NCI-H2081 treated with DMSO at 0.1 percent for 48 hours (cell line): ENCODE results near the gene SLC30A5.
"Not testable (repeated sequence)": the region's sequence is repeated elsewhere in the genome, so short reads cannot be mapped to it uniquely, and the experiment has no call there.

Source experiments
- DNase-seq: peaks from one replicate; lab custom pipeline; 2025; lab: John Stamatoyannopoulos, UW

SLC30A5 gene

DNA sequence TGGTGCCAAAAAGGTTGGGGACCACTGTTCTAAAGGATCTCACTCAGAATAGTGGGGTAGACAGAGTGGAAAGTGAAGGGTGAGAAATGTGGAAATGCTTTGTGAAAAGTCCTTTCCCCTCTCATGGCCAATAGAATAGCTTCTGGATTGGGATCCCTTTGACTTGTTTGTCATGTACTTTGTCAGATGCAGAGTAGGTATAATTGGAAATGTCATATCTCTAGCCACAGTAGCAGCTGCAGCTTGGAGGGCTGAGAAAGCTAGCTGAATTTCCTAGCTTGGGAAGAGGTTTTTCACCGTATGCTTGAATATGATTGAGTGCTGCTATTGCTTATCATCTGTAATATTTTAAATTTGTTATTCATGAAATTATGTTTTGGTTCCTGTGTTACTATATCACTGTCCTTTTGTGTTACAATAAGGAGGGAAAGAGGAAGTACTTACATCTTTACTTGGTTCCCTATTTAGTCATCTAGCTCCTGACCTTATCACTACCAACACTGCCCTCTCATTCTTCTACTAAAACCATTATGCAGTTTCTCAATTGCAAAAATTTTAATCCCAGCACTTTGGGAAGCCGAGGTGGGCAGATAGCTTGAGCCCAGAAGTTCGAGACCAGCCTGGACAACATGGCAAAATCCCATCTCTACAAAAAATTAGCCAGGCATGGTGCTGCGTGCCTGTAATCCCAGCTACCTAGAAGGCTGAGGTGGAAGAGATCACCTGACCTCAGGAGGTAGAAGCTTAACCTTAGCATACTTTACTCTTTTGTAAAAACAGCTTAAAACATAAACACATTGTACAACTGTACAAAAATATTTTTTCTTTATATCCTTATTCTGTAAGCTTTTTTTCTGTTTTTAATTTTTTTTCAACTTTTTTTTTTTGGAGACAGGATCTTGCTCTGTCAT, 12.4 kb downstream of the SLC30A5 start:
- DNase-seq: no peak

DNA sequence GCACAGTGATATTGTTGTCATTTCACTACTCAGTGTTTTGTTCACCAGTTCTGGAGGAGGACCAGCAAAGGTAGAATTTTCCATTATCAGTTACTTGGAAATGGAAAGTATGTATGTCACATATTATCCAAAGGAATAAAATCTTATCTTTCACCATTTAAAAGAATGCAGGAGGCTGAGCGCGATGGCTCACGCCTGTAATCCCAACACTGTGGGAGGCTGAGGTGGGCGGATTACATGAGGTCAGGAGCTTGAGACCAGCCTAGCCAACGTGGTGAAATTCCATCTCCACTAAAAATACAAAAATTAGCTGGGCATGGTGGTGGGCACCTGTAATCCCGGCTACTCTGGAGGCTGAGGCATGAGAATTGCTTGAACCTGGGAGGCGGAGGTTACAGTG, 14.6 kb downstream of the SLC30A5 start:
- not testable (repeated sequence) for DNase-seq

DNA sequence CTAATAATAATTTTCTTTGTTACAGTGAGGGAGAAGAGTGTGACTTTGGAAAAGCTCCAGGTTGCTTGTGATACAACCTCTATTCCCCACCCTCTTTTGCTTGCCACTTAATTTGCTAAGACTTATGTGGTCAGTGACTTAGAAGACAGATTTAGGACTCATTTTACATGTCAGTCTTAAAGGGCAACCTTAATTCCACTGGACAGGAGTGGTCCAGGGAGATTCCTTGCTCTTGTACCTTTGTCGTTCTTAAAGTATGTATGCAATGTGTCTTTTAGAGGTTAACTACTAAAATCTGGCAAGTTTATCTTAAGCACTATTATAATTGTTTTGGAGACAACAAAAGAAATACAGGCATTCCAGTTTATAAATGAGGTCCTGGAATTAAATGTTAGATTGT, 20.0 kb downstream of the SLC30A5 start:
- no peak for DNase-seq

DNA sequence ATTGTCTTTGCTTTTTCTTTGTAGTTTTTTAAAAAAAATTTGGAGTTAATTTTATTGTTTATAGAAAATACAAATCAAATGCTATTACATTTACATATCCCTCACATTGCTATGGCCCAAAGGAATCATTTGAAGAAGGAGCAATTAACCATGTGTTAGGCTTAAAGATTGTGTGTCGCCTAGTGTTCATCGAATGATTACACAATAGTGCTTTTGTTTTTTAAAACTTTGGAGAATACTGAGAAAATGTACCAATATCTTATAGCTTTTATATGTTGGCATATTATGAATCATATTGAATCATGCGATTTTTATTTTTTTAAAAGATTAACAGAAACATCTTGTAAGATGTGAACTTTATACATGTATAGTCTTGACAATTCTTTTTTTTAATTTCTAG, 21.7 kb downstream of the SLC30A5 start:
- DNase-seq: no peak

DNA sequence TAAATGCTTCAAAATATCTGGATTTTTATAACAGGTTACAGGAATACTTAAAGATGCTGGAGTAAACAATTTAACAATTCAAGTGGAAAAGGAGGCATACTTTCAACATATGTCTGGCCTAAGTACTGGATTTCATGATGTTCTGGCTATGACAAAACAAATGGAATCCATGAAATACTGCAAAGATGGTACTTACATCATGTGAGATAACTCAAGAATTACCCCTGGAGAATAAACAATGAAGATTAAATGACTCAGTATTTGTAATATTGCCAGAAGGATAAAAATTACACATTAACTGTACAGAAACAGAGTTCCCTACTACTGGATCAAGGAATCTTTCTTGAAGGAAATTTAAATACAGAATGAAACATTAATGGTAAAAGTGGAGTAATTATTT, 35.6 kb downstream of the SLC30A5 start:
- no peak for DNase-seq

DNA sequence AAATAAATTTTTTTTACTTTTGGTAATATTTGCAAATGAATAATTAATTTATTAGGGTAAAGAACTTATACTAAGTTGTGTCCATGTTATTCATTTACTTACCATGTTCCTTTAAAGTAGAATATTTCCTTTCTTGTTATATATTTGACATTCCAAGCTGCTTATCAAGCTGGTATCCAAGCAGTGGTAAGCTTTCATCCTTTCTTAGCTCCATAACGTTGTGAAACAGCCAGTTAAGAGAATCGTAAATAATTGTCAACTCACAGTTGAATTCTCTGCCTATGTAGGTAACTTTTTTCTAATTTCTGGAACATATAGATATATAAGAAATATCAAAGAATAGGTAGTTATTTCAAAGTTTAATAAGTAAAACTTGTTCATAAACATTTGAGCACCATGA, 36.4 kb downstream of the SLC30A5 start:
- DNase-seq: no peak

DNA sequence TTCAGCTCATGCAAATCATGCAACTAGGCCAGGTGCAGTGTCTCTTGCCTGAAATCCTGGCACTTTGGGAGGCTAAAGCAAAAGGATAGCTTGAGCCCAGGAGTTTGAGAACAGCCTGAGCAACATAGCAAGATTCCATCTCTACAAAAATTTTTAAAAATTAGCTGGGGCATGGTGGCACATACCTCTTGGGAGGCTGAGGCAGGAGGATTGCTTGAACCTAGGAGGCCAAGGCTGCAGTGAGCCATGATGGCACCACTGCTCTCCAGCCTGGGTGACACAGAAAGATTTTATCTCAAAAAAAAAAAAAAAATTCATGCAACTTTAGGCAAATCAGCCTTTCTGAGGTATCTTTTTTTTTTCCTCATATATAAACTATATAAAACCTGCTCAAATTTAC, 37.5 kb downstream of the SLC30A5 start:
- DNase-seq: no peak

DNA sequence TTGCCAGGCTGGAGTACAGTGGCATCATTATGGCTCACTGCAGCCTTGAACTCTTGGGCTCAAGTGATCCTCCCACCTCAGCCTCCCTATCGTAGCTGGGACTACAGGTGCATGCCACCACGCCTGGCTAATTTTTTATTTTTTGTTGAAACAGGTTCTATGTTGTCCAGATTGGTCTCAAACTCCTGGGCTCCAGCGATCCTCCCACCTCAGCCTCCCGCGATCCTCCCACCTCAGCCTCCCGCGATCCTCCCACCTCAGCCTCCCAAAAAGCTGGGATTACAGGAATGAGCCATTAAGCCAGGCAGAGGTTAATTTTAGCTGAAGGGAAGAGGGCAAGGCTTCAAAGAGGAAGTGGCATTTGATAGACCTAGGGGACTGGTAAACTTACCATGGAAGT, 40.3 kb downstream of the SLC30A5 start:
- DNase-seq: no peak

DNA sequence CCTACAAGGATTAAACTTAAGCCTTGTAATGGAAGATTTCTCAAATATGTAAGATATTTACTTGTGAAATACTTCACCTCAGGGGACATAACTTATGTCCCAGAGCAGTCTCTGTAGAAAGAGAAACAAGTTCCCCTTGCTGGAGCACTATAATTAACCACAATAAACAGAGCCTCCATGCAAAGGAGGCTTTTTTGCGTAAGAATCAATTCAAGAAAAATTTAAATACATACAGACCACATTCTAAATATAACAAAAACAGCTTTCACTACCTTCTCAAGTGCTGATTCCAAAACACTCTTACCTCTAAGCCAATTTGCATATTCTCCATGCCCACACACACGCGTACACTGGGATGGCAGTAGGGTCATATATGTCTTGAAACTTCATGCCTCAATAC, 42.5 kb downstream of the SLC30A5 start:
- no peak for DNase-seq

DNA sequence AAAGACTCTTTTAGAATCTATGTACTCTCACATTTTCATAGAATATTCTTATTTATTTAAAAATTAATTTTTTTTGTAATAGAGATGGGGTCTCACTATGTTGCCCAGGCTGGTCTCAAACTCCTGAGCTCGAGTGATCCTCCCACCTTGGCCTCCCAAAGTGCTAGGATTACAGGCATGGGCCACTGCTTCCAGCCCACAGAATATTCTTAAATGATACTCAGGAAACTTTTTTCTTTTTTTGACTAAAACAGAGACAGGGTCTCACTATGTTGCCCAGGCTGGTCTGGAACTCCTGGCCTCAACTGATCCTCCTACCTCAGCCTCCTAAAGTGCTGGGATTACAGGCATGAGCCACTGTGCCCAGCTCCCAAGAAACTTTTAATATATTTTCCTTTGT, 43.4 kb downstream of the SLC30A5 start:
- not testable (repeated sequence) for DNase-seq

DNA sequence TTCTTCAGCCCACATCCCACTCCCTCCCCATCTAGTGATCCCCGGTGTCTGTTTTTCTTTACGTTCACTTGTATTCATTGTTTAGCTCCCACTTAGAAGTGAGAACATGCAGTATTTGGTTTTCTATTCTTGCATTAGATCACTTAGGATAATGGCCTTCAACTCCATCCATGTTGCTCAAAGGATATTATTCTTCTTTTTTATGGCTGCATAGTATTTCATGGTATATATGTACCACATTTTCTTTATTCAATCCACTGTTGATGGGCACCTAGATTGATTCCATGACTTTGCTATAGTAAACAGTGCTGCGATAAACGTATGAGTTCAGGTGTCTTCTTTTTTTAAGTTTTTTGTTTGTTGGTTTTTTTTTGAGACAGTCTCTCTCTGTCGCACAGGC, 44.0 kb downstream of the SLC30A5 start:
- DNase-seq: no peak

DNA sequence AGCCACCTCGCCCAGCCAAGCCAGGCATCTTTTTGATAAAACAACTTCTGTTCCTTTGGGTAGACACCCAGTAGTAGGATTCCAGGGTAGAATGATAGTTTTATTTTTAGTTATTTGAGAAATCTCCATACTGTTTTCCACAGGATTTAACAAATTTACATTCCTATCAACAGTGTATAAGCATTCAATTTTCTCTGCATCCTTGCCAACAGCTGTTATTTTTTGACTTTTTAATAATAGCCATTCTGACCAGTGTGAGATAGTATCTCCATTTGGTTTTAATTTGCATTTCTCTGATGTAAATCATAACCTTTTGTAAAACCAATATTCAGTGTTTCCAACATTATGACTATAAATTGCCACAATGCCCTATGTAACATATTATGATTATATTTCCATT, 45.0 kb downstream of the SLC30A5 start:
- no peak for DNase-seq

DNA sequence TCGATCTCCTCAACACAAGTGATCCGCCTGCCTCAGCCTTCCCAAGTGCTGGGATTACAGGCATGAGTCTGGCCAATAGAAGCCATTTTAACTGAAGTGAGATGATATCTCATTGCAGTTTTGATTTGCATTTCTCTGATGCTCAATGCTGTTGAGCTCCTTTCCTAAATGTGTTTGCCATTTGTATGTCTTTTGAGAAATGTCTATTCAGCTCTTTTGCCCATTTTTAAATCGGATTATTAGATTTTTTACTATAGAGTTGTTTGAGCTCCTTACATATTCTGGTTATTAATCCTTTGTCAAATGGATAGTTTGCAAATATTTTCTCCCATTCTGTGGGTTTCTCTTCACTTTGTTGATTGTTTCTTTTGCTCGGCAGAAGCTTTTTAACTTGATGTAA, 46.4 kb downstream of the SLC30A5 start:
- DNase-seq: not testable (repeated sequence)

DNA sequence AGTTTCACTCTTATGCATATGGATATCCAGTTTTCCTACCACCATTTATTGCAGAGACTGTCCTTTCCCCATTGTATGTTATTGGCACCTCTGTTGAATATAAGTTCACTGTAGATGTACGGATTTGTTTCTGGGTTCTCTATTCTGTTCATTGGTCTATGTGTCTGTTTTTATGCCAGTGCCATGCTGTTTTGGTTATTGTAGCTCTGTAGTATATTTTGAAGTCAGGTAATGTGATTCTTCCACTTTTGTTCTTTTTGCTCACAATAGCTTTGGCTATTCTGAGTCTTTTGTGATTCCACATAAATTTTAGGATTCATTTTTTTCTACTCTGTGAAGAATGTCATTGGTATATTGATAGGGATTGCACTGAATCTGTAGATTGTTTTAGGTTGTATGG, 47.0 kb downstream of the SLC30A5 start:
- DNase-seq: no peak

DNA sequence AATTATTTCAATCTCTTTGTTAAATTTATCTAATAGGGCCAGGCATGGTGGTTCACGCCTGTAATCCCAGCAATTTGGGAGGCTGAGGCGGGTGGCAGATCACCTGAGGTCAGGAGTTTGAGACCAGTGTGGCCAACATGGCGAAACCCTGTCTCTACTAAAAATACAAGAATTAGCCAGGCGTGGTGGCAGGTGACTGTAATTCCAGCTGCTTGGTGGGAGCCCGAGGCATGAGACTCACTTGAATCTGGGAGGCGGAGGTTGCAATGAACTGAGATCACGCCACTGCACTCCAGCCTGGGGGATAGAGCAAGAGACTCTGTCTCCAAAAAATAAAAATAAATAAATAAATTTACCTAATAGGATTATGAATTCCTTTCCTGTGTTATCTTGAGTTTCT, 54.8 kb downstream of the SLC30A5 start:
- DNase-seq: not testable (repeated sequence)

DNA sequence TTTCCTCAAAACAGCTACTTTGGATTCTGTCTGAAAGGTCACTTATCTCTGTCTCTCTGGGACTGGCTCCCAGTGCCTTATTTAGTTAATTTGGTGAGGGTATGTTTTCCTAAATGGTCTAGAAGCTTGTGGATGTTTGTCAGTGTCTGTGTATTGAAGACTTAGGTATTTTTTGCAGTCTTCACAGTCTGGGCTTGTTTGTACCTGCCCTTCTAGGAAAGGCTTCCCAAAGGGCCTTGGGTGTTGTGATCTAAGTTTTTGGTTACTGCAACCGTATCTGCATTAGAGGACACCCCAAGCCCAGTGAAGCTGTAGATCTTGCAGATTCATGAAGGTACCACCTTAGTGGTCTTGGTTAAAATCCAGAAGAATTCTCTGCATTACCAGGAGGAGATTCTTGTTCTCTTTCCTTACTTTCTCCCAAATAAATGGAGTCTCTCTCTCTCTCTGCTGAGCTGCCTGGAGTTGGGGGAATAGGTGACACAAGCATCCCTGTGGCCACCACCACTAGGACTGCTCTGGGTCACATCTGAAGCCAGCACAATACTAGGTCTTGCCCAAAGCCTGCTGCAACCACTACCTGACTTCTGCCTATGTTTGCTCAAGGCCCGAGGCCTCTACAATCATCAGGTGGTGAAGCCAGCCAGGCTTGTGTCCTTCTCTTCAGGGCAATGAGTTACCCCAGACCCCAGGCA, 55.3 kb downstream of the SLC30A5 start:
- no peak for DNase-seq

DNA sequence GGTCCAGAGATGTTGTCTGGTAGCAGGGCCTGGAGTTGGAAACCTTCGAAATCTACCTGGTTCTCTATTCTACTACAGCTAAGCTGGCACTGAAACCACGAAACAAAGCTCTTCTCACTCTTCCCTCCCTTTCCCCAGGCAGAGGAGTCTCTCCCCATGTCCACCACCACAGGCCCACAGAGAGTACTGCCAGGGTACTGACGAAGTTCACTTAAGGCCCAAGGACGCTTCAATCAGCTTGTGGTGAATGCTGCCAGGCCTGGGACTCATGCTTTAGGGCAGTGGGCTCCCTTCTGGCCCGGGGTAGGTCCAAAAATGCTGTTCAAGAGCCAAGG, 55.8 kb downstream of the SLC30A5 start:
- no peak for DNase-seq

DNA sequence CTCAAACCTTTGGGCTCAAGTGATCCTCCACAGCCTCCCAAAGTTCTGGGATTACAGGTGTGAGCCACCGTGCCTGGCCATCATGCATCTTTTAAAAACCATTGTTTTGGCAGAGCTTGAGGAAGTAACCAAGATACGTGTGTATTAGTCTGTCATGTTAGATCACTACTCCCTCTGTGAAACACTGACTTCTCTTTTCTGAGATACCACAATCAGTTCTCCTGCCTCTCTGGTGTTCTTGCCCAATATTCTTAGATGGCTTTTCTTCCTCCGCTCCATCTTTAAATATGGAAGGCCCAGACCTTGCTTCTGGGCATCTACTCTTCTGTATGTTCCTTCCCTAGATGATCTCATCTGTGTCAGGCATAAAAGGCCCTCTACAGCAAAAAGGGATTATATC, 58.9 kb downstream of the SLC30A5 start:
- no peak for DNase-seq

DNA sequence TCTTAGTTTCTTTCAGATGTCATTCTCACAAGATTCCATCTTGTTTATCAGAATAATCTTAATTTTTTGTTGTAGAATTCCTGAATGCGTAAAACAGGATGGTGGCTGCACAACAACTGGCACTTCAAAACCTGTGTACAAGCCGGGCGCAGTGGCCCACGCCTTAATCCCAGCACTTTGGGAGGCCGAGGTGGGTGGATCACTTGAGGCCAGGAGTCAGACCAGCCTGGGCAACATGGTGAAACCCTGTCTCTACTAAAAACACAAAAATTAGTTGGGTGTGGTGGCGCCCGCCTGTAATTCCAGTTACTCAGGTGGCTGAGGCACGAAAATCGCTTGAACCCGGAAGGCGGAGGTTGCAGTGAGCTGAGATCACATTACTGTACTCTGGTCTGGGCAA, 62.6 kb downstream of the SLC30A5 start:
- no peak for DNase-seq

DNA sequence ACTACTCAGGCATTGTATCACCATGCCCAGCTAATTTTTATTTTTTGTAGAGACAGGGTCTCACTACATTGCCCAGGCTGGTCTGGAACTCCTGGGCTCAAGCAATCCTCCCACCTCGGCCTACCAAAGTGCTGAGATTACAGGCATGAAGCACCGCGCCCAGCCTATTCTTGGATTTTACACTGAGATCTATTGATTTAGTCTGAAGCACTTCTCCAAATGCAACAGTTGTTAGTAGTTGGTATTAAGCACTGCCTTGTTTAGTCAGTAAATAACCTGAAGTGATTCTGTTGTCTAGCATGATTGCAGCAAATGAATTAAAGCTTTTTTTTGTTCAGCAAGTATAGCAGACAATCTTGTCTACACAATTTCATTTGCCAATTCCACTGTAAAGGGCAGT, 64.2 kb downstream of the SLC30A5 start:
- no peak for DNase-seq

DNA sequence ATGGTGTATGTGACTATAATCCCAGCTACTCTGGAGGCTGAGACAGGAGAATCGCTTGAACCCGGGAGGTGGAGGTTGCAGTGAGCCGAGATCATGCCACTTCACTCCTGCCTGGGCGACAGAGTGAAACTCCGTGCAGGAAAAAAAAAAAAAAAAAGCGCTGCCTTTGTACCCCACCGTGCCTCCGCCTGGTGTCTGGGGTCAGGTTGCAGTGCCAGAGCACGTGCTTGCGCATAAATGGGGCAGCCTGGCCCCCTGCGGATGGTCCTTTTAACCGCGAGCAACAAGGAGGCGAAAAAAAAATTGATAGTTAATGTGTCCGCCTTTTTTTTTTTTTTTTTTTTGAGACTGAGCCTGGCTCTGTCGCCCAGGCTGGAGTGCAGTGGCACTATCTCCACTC, 66.8 kb downstream of the SLC30A5 start:
- no peak for DNase-seq

DNA sequence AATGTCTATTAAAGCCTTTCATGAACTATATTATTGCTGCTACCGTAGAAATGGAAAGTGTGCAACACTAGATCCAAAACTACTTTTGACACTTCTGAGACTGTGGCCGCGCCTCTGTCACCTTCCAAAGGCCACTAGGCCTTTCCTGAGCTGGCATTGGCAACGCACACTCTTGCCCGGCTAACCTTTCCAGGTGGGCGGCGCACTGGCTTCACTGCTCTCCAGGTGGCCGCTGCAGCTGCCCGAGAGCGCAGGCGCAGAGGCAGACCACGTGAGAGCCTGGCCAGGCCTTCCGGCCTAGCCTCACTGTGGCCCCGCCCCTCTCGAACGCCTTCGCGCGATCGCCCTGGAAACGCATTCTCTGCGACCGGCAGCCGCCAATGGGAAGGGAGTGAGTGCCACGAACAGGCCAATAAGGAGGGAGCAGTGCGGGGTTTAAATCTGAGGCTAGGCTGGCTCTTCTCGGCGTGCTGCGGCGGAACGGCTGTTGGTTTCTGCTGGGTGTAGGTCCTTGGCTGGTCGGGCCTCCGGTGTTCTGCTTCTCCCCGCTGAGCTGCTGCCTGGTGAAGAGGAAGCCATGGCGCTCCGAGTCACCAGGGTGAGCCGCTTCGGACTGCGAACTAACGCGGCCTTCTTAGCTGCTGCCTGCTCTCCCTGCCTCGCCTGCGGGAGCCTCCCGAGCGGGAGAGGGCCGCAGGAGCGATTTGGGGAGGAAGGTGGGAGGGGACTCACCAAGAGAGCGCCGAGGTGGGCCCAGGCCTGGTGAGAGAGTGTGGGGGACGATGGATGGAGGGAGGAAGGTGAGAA, 73.1 kb downstream of the SLC30A5 start, which contains the start of gene CCNB1:
Gene CCNB1, plus strand, starts transcription at position 465 of the 807 bp plus-strand sequence. Its CDS starts 113 bp downstream, at position 578.
- DNase-seq: peak; percentile 66

DNA sequence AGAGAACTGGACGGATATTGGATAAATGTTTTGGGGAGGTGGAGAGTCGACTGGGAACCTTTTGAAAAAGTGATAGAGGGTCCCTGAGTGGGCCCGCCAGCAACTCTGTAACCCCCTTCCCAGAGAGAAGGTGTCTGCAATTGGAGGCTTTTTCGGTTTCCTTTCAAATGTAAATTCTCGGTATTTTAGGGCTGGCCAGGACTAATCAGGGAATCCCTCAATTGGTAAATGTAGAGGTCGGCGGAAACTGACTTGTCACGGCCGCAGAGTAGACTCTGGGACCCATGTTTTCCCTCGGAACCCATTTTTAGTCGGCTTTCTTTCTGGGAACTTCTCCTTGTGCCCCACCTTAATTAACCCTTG, 73.7 kb downstream of the SLC30A5 start:
- DNase-seq: no peak
